Measurements from ENCODE around the gene DYNC1H1. TPM values are rescaled to one million over a fixed set of nuclear protein-coding genes. Genes with fewer than 3 reads are reported as not detected.

DYNC1H1 gene
- total RNA-seq, 1 donor from 2014 or later, result 662 TPM

- DNase-seq (ENCODE audit: low spot score), result no peak
- no peaks in the 10 kb centered on the region for H3K9me3 Mint-ChIP-seq (ENCODE audit: unreplicated experiment)
- H3K27me3 Mint-ChIP-seq (ENCODE audit: unreplicated experiment), result no peaks in the 10 kb centered on the region
- no peak for TF ChIP-seq CTCF (IDR thresholded peaks at IDR 0.05; ENCODE audit: unreplicated experiment)
- no peak overlapping the region for H3K4me3 Mint-ChIP-seq (ENCODE audit: unreplicated experiment)
- no peaks in the 10 kb centered on the region for H3K36me3 Mint-ChIP-seq (ENCODE audit: low read depth, unreplicated experiment)
- no peak overlapping the region for H3K27ac Mint-ChIP-seq (ENCODE audit: unreplicated experiment)
- no peaks in the 10 kb centered on the region for H3K4me1 Mint-ChIP-seq (ENCODE audit: unreplicated experiment)
These were observed 31.7 kb upstream of the DYNC1H1 start for GRCh38 chr14:101932673-101933072.

- no peak for TF ChIP-seq CTCF (IDR thresholded peaks at IDR 0.05; ENCODE audit: unreplicated experiment)
- Mint-ChIP-seq H3K27ac (ENCODE audit: unreplicated experiment) (no peak overlapping the region), H3K4me3 (ENCODE audit: unreplicated experiment) (no peak overlapping the region), H3K9me3 (ENCODE audit: unreplicated experiment) (no peaks in the 10 kb centered on the region), H3K36me3 (ENCODE audit: low read depth, unreplicated experiment) (no peaks in the 10 kb centered on the region), H3K4me1 (ENCODE audit: unreplicated experiment) (no peaks in the 10 kb centered on the region), H3K27me3 (ENCODE audit: unreplicated experiment) (no peaks in the 10 kb centered on the region)
- no peak for DNase-seq (ENCODE audit: low spot score)
These were observed 31.2 kb upstream of the DYNC1H1 start for GRCh38 chr14:101933209-101933608.

GRCh38 chr14:101934601-101935150 is 29.7 kb upstream of the DYNC1H1 start:
- Mint-ChIP-seq H3K4me1 (ENCODE audit: unreplicated experiment) (no peaks in the 10 kb centered on the region), H3K4me3 (ENCODE audit: unreplicated experiment) (no peak overlapping the region), H3K9me3 (ENCODE audit: unreplicated experiment) (no peaks in the 10 kb centered on the region), H3K27me3 (ENCODE audit: unreplicated experiment) (no peaks in the 10 kb centered on the region), H3K36me3 (ENCODE audit: low read depth, unreplicated experiment) (no peaks in the 10 kb centered on the region), H3K27ac (ENCODE audit: unreplicated experiment) (no peak overlapping the region)
- TF ChIP-seq CTCF (IDR thresholded peaks at IDR 0.05; ENCODE audit: unreplicated experiment), result no peak
- DNase-seq (ENCODE audit: low spot score), result no peak

- no peak for DNase-seq (ENCODE audit: low spot score)
- TF ChIP-seq CTCF (IDR thresholded peaks at IDR 0.05; ENCODE audit: unreplicated experiment), result no peak
- H3K9me3 Mint-ChIP-seq (ENCODE audit: unreplicated experiment), result no peaks in the 10 kb centered on the region
- no peak overlapping the region for H3K27ac Mint-ChIP-seq (ENCODE audit: unreplicated experiment)
- no peaks in the 10 kb centered on the region for H3K4me1 Mint-ChIP-seq (ENCODE audit: unreplicated experiment)
- peaks cover 7% of the 10 kb centered on the region for H3K27me3 Mint-ChIP-seq (ENCODE audit: unreplicated experiment)
- no peaks in the 10 kb centered on the region for H3K36me3 Mint-ChIP-seq (ENCODE audit: low read depth, unreplicated experiment)
- no peak overlapping the region for H3K4me3 Mint-ChIP-seq (ENCODE audit: unreplicated experiment)
These were observed 26.2 kb upstream of the DYNC1H1 start for GRCh38 chr14:101937926-101938767.

- H3K4me3 Mint-ChIP-seq (ENCODE audit: unreplicated experiment), result no peak overlapping the region
- H3K27me3 Mint-ChIP-seq (ENCODE audit: unreplicated experiment), result peaks cover 9% of the 10 kb centered on the region
These were observed 24.7 kb upstream of the DYNC1H1 start for GRCh38 chr14:101939646-101940170.

More at GRCh38 chr14:101939646-101940170, 24.7 kb upstream of the DYNC1H1 start:
- Mint-ChIP-seq H3K36me3 (ENCODE audit: low read depth, unreplicated experiment) (no peaks in the 10 kb centered on the region), H3K27ac (ENCODE audit: unreplicated experiment) (no peak overlapping the region), H3K9me3 (ENCODE audit: unreplicated experiment) (no peaks in the 10 kb centered on the region), H3K4me1 (ENCODE audit: unreplicated experiment) (no peaks in the 10 kb centered on the region)
- TF ChIP-seq CTCF (IDR thresholded peaks at IDR 0.05; ENCODE audit: unreplicated experiment), result no peak
- DNase-seq (ENCODE audit: low spot score), result no peak

Measured in endothelial cell (in vitro differentiated cells).